CD14-positive monocyte (primary cell): Measurements from ENCODE around the gene RAB12. TPM values are rescaled to one million over a fixed set of nuclear protein-coding genes. Genes with fewer than 3 reads are reported as not detected.

Experiments
- DNase-seq, 3 donors: peaks; one replicate each; pipeline ENCODE4 v3.0.0-alpha.2; 2011 to 2022
- H2AFZ ChIP-seq: 2 replicates; pipeline ENCODE4 v1.6.0; 2012; ENCODE audit warnings: mild to moderate bottlenecking, low read depth, low read length, inconsistent platforms; ENCODE audit not compliant: insufficient read depth, poor library complexity, severe bottlenecking
- H3K27ac ChIP-seq, 2 donors: 1 replicate in 1 of 2; 2 replicates in 1 of 2; pipeline ENCODE4 v1.5.1; 2012 to 2013; ENCODE audit warnings: low read length in 2 of 2, control low read depth in 1 of 2, inconsistent platforms in 1 of 2, low read depth in 1 of 2, mild to moderate bottlenecking in 1 of 2
- H3K27me3 ChIP-seq, 2 donors: one replicate each; pipeline versions ENCODE4 v1.6.0 to v1.6.1; 2011 to 2013; ENCODE audit warnings: low read length in 2 of 2; ENCODE audit not compliant: control insufficient read depth in 2 of 2, insufficient read depth in 2 of 2
- H3K36me3 ChIP-seq, 2 donors: replicated peaks in 1 of 2; 1 replicate in 1 of 2; 2 replicates in 1 of 2; pipeline versions ENCODE4 v1.5.1 to v1.6.1; 2012 to 2013; ENCODE audit warnings: low read length in 2 of 2, control low read depth in 1 of 2, inconsistent platforms in 1 of 2, mild to moderate bottlenecking in 1 of 2; ENCODE audit not compliant: insufficient read depth in 2 of 2, control insufficient read depth in 1 of 2
- H3K4me1 ChIP-seq, 2 donors: 1 replicate in 1 of 2; 2 replicates in 1 of 2; pipeline versions ENCODE4 v1.5.1 to v1.6.1; 2012 to 2013; ENCODE audit warnings: low read length in 2 of 2, control low read depth in 1 of 2, inconsistent platforms in 1 of 2, mild to moderate bottlenecking in 1 of 2, moderate library complexity in 1 of 2; ENCODE audit not compliant: insufficient read depth in 2 of 2, control insufficient read depth in 1 of 2
- H3K4me2 ChIP-seq: replicated peaks from 2 replicates; pipeline ENCODE3; 2012; ENCODE audit warnings: low read length, moderate library complexity, mild to moderate bottlenecking; ENCODE audit not compliant: poor library complexity, severe bottlenecking; ENCODE audit errors: extremely low read depth
- H3K4me3 ChIP-seq, 3 experiments: fragments of 200-600 bp in 1 of 3; sonication (generic) in 1 of 3; replicated peaks in 1 of 3; 1 replicate in 2 of 3; 2 replicates in 1 of 3; pipeline ENCODE4 v1.5.1; 2011 to 2013; ENCODE audit warnings: low read length in 3 of 3, mild to moderate bottlenecking in 3 of 3, control low read depth in 2 of 3, low read depth in 2 of 3, inconsistent platforms in 1 of 3, moderate library complexity in 1 of 3
- H3K79me2 ChIP-seq: 2 replicates; pipeline ENCODE4 v1.6.0; 2012; ENCODE audit warnings: mild to moderate bottlenecking, control low read depth, inconsistent platforms, low read length, moderate library complexity; ENCODE audit not compliant: insufficient read depth
- H3K9ac ChIP-seq: 2 replicates; pipeline ENCODE4 v1.6.0; 2017; ENCODE audit warnings: low read length, mild to moderate bottlenecking; ENCODE audit not compliant: insufficient read depth, poor library complexity, severe bottlenecking
- H3K9me3 ChIP-seq, 2 donors: replicated peaks in 1 of 2; 1 replicate in 1 of 2; 2 replicates in 1 of 2; pipeline versions ENCODE4 v1.5.1 to v1.6.1; 2012 to 2013; ENCODE audit warnings: low read length in 2 of 2, control low read depth in 1 of 2; ENCODE audit not compliant: control insufficient read depth in 1 of 2, insufficient read depth in 1 of 2
- H4K20me1 ChIP-seq: 2 replicates; pipeline ENCODE4 v1.6.0; 2012; ENCODE audit warnings: mild to moderate bottlenecking, low read length, control low read depth, moderate library complexity; ENCODE audit not compliant: insufficient read depth
- H3K27ac Mint-ChIP-seq, 7 donors: one replicate each; pipeline ENCODE4 v1.8.0; 2020; ENCODE audit warnings: mild to moderate bottlenecking in 7 of 7, mixed read lengths in 7 of 7, moderate library complexity in 6 of 7, inconsistent platforms in 2 of 7
- H3K27me3 Mint-ChIP-seq, 3 donors: one replicate each; pipeline ENCODE4 v1.8.0; 2021 to 2022; ENCODE audit warnings: low read depth in 3 of 3, mild to moderate bottlenecking in 3 of 3, mixed read lengths in 3 of 3, moderate library complexity in 3 of 3, inconsistent platforms in 1 of 3
- H3K36me3 Mint-ChIP-seq, 2 donors: one replicate each; pipeline ENCODE4 v1.8.0; 2020; ENCODE audit warnings: mixed read lengths in 2 of 2, inconsistent platforms in 1 of 2, mild to moderate bottlenecking in 1 of 2
- H3K4me1 Mint-ChIP-seq: one replicate; pipeline ENCODE4 v1.8.0; 2020; ENCODE audit warnings: mild to moderate bottlenecking, mixed read lengths
- H3K4me3 Mint-ChIP-seq, 2 donors: one replicate each; pipeline ENCODE4 v1.8.0; 2020; ENCODE audit warnings: mild to moderate bottlenecking in 2 of 2, mixed read lengths in 2 of 2, moderate library complexity in 1 of 2
- H3K9me3 Mint-ChIP-seq, 7 donors: one replicate each; pipeline ENCODE4 v1.8.0; 2020 to 2022; ENCODE audit warnings: mixed read lengths in 7 of 7, mild to moderate bottlenecking in 6 of 7, moderate library complexity in 6 of 7, inconsistent platforms in 2 of 7
- WGBS: methylation state at CpG from one replicate; pipeline ENCODE4 v1.1.5; 2013; ENCODE audit warnings: missing lambda C conversion rate; ENCODE audit not compliant: insufficient coverage; 5-methylcytosine and 5-hydroxymethylcytosine counted together
- intact Hi-C, 2 donors: fragments of 100-400 bp; cut with micrococcal nuclease; formaldehyde crosslinking; loops; one replicate each; pipeline versions ENCODE4 v1.15.0 to v1.15.1; 2023
- polyA plus RNA-seq, 3 donors: library from polyadenylated mRNA; depleted of rRNA in 1 of 3; unstranded in 2 of 3; stranded (reverse) in 1 of 3; fragments of 300-500 nt in 2 of 3; fragments of >200 nt in 1 of 3; fragmentation: Illumina TruSeq in 2 of 3; gene quantifications; 1 replicate in 2 of 3; 2 replicates in 1 of 3; pipeline ENCODE4 v1.2.3, GENCODE V29; 2012 to 2021
- TF ChIP-seq, protein P1 (sequence below): fragments of 200-600 bp; IDR thresholded peaks from one replicate; pipeline ENCODE4 v1.8.0; 2022; ENCODE audit warnings: antibody characterized with exemption, mild to moderate bottlenecking

Gene RAB12
- polyA plus RNA-seq, 3 donors = 0.15 to 22.1 (median 0.16) TPM

DNA sequence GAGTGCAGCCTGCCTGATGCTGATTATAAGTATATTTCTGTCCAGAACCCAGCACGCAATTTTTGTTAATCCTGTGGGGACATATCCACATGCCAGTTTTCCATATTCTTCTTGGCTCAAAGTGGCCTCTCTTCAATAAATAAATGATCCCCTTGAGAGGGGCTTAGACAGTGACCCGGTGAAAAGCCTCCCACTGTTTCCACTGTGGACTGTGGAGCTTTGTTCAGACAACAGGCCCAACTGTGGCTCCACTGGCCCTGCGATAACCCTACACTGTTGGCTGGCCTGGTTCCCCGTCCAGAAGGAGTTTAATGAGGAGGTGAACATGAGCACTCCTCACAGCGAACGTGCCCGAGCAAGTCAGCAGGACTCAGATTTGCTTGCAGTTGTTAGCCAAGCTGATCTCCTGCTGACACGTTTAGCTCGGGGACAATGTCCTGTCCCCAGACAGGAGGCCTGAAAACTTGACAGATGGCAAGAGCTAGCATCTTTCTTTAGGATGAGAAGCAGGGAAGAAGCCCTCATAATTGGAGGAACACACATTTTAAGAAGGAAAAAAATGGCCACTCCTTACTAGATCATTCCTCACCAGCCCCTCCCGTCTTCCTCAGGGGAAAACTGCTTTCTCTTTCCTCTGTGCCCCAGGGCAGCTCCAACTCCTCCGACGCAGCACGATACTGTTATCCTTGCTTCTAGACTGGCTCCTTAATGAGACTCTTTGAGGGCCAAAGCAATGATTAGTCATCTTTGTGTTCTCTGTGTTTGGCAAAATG, 76.1 kb downstream of the RAB12 start:
- no peak overlapping the region for H3K9ac ChIP-seq
- no peaks in the 10 kb centered on the region for H3K36me3 ChIP-seq
- H3K4me2 ChIP-seq = no peak overlapping the region
- 98% methylated on average over 13 of the region's 13 CpGs for WGBS
- no peak overlapping the region for H3K4me3 ChIP-seq
- no peaks in the 10 kb centered on the region for H3K4me1 ChIP-seq
- H3K27ac ChIP-seq = no peak overlapping the region
- Mint-ChIP-seq H3K4me1 (no peaks in the 10 kb centered on the region), H3K27me3 (peaks cover 0 to 2% (median 0%) of the 10 kb centered on the region in 3 donors), H3K9me3 (no peaks in the 10 kb centered on the region), H3K36me3 (no peaks in the 10 kb centered on the region), H3K27ac (no peak overlapping the region), H3K4me3 (no peak overlapping the region)
- H2AFZ ChIP-seq = no peak overlapping the region
- no peaks in the 10 kb centered on the region for H3K27me3 ChIP-seq
- no peaks in the 10 kb centered on the region for H3K79me2 ChIP-seq
- no peak for DNase-seq
- H4K20me1 ChIP-seq = no peaks in the 10 kb centered on the region
- H3K9me3 ChIP-seq = no peaks in the 10 kb centered on the region
- intact Hi-C loops = no loop called here
- TF ChIP-seq, protein P1, sequence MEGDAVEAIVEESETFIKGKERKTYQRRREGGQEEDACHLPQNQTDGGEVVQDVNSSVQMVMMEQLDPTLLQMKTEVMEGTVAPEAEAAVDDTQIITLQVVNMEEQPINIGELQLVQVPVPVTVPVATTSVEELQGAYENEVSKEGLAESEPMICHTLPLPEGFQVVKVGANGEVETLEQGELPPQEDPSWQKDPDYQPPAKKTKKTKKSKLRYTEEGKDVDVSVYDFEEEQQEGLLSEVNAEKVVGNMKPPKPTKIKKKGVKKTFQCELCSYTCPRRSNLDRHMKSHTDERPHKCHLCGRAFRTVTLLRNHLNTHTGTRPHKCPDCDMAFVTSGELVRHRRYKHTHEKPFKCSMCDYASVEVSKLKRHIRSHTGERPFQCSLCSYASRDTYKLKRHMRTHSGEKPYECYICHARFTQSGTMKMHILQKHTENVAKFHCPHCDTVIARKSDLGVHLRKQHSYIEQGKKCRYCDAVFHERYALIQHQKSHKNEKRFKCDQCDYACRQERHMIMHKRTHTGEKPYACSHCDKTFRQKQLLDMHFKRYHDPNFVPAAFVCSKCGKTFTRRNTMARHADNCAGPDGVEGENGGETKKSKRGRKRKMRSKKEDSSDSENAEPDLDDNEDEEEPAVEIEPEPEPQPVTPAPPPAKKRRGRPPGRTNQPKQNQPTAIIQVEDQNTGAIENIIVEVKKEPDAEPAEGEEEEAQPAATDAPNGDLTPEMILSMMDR = no peak

DNA sequence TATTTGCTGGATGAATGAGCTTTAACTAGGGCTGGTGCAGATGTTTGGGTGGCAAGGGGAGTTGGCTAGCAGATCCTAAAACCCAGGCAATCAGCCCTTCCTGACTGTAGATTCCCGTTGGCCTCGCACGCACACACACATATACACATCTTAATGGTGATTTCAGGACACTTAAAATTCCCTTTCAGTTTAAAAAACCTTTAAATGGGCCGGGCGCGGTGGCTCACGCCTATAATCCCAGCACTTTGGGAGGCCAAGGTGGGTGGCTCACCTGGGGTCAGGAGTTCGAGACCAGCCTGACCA, 76.6 kb downstream of the RAB12 start:
- DNase-seq = no peak
- Histone ChIP-seq H3K27me3 (no peaks in the 10 kb centered on the region), H2AFZ (no peak overlapping the region), H3K4me3 (no peak overlapping the region), H3K4me2 (no peak overlapping the region), H3K9me3 (no peaks in the 10 kb centered on the region), H3K36me3 (no peaks in the 10 kb centered on the region), H3K4me1 (no peaks in the 10 kb centered on the region), H4K20me1 (no peaks in the 10 kb centered on the region), H3K9ac (no peak overlapping the region), H3K27ac (no peak overlapping the region), H3K79me2 (no peaks in the 10 kb centered on the region)
- TF ChIP-seq, protein P1 = no peak
- H3K4me1 Mint-ChIP-seq = no peaks in the 10 kb centered on the region
- no peaks in the 10 kb centered on the region for H3K36me3 Mint-ChIP-seq
- WGBS = 92% methylated on average over 7 of the region's 8 CpGs
- no peaks in the 10 kb centered on the region for H3K9me3 Mint-ChIP-seq
- H3K27ac Mint-ChIP-seq = no peak overlapping the region
- H3K27me3 Mint-ChIP-seq = peaks cover 0 to 2% (median 0%) of the 10 kb centered on the region in 3 donors
- intact Hi-C loops = no loop called here
- H3K4me3 Mint-ChIP-seq = no peak overlapping the region
